Stimulated activated CD8-positive, alpha-beta memory T cell treated with anti-CD3 and anti-CD28 coated beads, Interleukin-15, amount 100 ng/mL, for 48 hours (primary cell): ENCODE results near the gene HDC.

Experiments
- DNase-seq, 2 donors: peaks; one replicate each; pipeline ENCODE4 v3.0.0-alpha.2; 2020; ENCODE audit warnings: low read depth in 2 of 2

Gene HDC

GRCh38 chr15:50227076-50227475, 38.5 kb downstream of the HDC start:
- no peak for DNase-seq

- no peak for DNase-seq
Measured at GRCh38 chr15:50225938-50226337, 39.6 kb downstream of the HDC start.

- no peak for DNase-seq
Measured at GRCh38 chr15:50225057-50225456, 40.5 kb downstream of the HDC start.

- no peak for DNase-seq
Measured at GRCh38 chr15:50224606-50225005, 40.9 kb downstream of the HDC start.

DNA sequence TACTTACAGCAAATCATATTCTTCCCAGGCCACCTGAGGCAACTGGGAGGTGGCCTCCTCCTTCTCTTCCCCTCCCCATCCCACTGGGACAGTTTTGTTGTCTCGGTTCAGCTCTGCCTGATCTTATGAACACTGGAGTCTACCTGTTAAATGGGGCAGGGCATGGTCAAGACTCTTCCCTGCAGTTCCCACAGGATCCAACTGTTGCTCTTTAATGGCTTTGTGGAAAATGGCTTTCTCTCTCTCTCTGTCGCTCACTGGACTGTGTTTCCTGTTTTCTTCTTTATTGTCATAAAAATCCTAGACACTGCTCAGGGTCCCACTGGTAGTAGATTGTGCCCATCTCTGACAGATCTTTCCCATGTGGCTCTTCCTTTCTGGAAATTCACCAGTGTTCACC, 43.3 kb downstream of the HDC start:
- DNase-seq, result no peak

DNA sequence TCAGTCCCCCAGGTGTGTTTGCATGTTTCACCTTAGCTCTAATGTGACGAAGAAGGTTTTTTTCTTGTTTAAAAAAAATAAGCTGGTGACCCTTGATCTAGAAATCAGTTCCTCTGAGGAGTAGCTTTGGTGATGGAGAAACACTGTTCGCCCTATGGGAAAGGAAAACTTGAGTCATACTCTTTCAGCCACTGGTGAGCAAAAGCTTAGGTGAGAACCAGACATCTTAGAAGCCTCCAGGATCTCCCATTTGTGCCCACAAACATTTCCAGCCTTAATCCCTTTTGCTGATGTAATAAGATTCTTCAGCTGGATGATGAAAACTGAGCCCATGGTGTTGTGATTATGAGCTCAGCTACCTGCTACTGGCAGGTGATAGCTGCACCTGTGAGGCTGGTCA, 45.7 kb downstream of the HDC start:
- DNase-seq, result no peak

DNA sequence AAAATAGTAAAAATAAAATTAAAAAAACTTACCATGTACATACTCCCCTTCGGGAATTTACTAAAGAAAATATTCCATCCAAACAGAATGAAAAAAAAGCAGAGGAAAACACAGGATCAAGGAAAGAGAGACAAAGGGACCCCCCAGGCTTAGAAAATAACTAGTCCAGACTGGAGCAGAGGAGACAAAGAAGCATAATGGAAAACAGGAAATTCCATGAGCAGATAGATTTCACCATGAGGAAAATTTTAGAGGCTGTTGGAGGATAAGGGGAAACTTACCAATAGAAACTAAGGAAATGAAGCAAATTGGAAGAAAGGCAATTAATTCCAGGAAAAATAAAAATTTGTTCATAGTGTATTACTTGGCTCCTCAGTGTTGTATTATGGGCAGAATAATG, 46.8 kb downstream of the HDC start:
- no peak for DNase-seq

GRCh38 chr15:50218291-50218690, 47.2 kb downstream of the HDC start:
- DNase-seq, result no peak

DNA sequence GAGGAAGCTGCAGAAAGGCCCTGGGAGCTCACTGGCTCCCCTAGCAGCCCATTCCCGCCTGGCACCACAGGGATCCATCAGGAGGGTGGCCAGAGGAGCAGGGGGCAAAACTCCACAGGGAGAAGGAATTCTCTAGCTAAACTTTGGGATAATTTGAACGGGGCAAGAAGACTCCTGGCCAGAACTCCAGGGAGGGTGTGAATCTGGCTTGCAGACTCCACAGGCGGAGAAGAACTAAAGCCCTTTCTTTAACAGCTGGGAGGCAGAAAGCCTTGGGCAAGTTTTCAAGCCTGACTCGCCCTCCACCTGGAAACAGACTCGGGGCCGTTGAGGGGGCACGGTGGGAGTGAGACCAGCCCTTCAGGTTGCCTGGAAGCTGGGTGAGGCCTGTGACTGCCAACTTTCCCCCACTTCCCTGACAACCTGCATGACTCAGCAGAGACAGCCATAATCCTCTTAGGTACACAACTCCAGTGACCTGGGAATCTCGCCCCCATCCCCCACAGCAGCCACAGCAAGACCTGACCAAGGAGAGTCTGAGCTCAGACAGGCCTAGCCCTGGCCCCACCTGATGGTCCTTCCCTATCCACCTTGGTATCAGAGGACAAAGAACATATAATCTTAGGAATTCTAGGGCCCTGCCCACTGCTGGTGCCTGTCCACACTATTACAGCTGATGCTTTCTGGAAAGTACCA, 54.9 kb downstream of the HDC start:
- DNase-seq, result no peak

GRCh38 chr15:50209809-50210208, 55.7 kb downstream of the HDC start:
- no peak for DNase-seq

DNA sequence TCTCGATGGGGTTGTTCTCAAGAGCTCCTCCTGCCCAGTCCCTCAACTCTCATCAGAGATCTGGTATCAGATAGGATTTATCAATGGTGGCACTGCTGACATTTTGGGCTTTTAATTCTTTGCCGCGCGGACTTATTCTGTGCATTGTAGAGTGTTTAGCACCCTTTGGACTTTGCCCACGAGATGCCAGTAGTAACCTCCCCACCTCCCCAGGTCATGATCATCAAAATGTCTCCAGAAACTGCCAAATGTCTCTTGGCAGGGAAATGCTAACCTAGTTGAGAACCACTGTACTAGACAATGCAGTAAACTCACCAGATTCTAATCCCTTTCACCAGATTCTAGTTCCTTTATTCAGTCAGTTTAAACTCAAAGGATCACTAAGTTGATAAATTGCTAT, 59.5 kb downstream of the HDC start:
- DNase-seq, result no peak

GRCh38 chr15:50202003-50202402, 63.5 kb downstream of the HDC start:
- no peak for DNase-seq

GRCh38 chr15:50192926-50193620, 72.5 kb downstream of the HDC start:
- no peak for DNase-seq

GRCh38 chr15:50192164-50192563, 73.4 kb downstream of the HDC start:
- no peak for DNase-seq
